NCI-H2196 treated with DMSO at 0.1 percent for 48 hours (cell line): ENCODE results near the gene CPSF4L.
"Not testable (repeated sequence)": the region's sequence is repeated elsewhere in the genome, so short reads cannot be mapped to it uniquely, and the experiment has no call there.

Experiments used
- DNase-seq: peaks from one replicate; lab custom pipeline; 2025; ENCODE audit not compliant: unreplicated experiment; lab: John Stamatoyannopoulos, UW

CPSF4L gene

GRCh38 chr17:73269791-73270190 lies 8.1 kb upstream of the CPSF4L start:
- no peak for DNase-seq

GRCh38 chr17:73269329-73269615 lies 7.6 kb upstream of the CPSF4L start:
- DNase-seq = no peak

- no peak for DNase-seq
Observed at GRCh38 chr17:73268582-73269328, 7.1 kb upstream of the CPSF4L start.

- DNase-seq = no peak
Observed at GRCh38 chr17:73267648-73268537, 6.2 kb upstream of the CPSF4L start.

- no peak for DNase-seq
Observed at GRCh38 chr17:73266796-73267195, 5.1 kb upstream of the CPSF4L start.

GRCh38 chr17:73265646-73266640 lies 4.3 kb upstream of the CPSF4L start:
- no peak for DNase-seq

GRCh38 chr17:73264448-73264847 lies 2.8 kb upstream of the CPSF4L start:
- DNase-seq = not testable (repeated sequence)

GRCh38 chr17:73262676-73263642 lies 1.3 kb upstream of the CPSF4L start:
- no peak for DNase-seq

- no peak for DNase-seq
Observed at GRCh38 chr17:73261952-73262675, 434 bp upstream of the CPSF4L start.

GRCh38 chr17:73257516-73257915 lies 4.2 kb downstream of the CPSF4L start:
- no peak for DNase-seq

GRCh38 chr17:73256220-73256619 lies 5.5 kb downstream of the CPSF4L start:
- DNase-seq = no peak

- peak; percentile 34 for DNase-seq
Observed at GRCh38 chr17:73255671-73256181, 6.0 kb downstream of the CPSF4L start.

- no peak for DNase-seq
Observed at GRCh38 chr17:73251871-73252270, 9.8 kb downstream of the CPSF4L start.

GRCh38 chr17:73250851-73251640 lies 10.6 kb downstream of the CPSF4L start:
- no peak for DNase-seq

GRCh38 chr17:73249700-73250099 lies 12.0 kb downstream of the CPSF4L start:
- no peak for DNase-seq

- no peak for DNase-seq
Observed at GRCh38 chr17:73248532-73248931, 13.1 kb downstream of the CPSF4L start.

GRCh38 chr17:73247726-73248125 lies 14.0 kb downstream of the CPSF4L start:
- DNase-seq = no peak

- DNase-seq = no peak
Observed at GRCh38 chr17:73240561-73240960, 21.1 kb downstream of the CPSF4L start.
